GM10266 (cell line): Measurements from ENCODE around the gene AHNAK2.

ENCODE experiments used
- DNase-seq: peaks from one replicate; pipeline ENCODE4 v3.0.0; 2012; ENCODE audit errors: extremely low spot score
- CTCF ChIP-seq: IDR thresholded peaks from 2 replicates; pipeline ENCODE4 v1.5.1; 2012; ENCODE audit warnings: mild to moderate bottlenecking, low read depth; ENCODE audit not compliant: control insufficient read depth, insufficient read depth; ENCODE audit errors: missing control alignments

The AHNAK2 gene

GRCh38 chr14:104969741-104970230 is 8.4 kb downstream of the AHNAK2 start:
- no peak for DNase-seq
- TF ChIP-seq CTCF: no peak

GRCh38 chr14:104968541-104969401 is 9.4 kb downstream of the AHNAK2 start:
- no peak for DNase-seq
- no peak for TF ChIP-seq CTCF

- DNase-seq: no peak
- no peak for TF ChIP-seq CTCF
Observed at GRCh38 chr14:104968153-104968527, 10.0 kb downstream of the AHNAK2 start.

- TF ChIP-seq CTCF: no peak
- no peak for DNase-seq
Observed at GRCh38 chr14:104967386-104968152, 10.6 kb downstream of the AHNAK2 start.

- no peak for TF ChIP-seq CTCF
- DNase-seq: no peak
Observed at GRCh38 chr14:104966981-104967385, 11.2 kb downstream of the AHNAK2 start.

- TF ChIP-seq CTCF: no peak
- DNase-seq: no peak
Observed at GRCh38 chr14:104966261-104966865, 11.8 kb downstream of the AHNAK2 start.
